Measurements from ENCODE around the gene IQCE.

DNA sequence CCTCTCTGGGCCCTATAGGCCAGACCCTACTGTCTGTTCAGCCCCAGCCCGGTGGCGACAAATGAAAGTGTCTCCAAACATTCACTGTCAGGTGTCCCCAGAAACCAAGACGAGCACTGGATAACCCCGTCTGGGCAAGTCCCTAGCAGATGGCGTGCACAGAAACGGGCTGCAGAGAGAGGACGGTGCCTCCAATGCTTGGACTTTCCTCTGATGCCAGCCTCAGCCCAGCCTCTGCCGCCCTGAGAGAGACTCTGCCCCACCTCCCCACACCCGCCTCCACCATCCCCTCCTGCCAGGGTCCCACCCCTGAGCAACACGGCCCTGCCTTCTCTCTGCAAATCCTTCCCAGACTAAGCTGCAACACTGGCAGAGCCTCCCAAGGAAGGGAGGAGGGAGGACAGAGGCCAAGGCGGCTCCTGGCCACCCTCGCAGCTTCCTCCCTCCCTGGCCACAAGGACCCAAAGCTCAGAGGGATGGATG is 46.6 kb upstream of the IQCE start:
- TF ChIP-seq, protein P1, sequence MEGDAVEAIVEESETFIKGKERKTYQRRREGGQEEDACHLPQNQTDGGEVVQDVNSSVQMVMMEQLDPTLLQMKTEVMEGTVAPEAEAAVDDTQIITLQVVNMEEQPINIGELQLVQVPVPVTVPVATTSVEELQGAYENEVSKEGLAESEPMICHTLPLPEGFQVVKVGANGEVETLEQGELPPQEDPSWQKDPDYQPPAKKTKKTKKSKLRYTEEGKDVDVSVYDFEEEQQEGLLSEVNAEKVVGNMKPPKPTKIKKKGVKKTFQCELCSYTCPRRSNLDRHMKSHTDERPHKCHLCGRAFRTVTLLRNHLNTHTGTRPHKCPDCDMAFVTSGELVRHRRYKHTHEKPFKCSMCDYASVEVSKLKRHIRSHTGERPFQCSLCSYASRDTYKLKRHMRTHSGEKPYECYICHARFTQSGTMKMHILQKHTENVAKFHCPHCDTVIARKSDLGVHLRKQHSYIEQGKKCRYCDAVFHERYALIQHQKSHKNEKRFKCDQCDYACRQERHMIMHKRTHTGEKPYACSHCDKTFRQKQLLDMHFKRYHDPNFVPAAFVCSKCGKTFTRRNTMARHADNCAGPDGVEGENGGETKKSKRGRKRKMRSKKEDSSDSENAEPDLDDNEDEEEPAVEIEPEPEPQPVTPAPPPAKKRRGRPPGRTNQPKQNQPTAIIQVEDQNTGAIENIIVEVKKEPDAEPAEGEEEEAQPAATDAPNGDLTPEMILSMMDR (IDR thresholded peaks at IDR 0.05; ENCODE audit: low read depth, low read length, poor library complexity, severe bottlenecking): no peak
- TF ChIP-seq EZH2phosphoT487 (IDR thresholded peaks at IDR 0.05; ENCODE audit: borderline replicate concordance, low read length): no peak

Data from DOHH2 (cell line).